Posterior vena cava (tissue), 2 donors: ENCODE results near the gene CCDC24. TPM values are rescaled to one million over a fixed set of nuclear protein-coding genes. Genes with fewer than 3 reads are reported as not detected.

Experiments
- DNase-seq: peaks from one replicate; pipeline ENCODE4 v3.0.0-alpha.2; 2020; ENCODE audit warnings: low spot score
- intact Hi-C, 2 donors: fragments of 100-400 bp; cut with DNase I; formaldehyde crosslinking; loops; one replicate each; pipeline versions ENCODE4 v1.14.1 to v1.14.2; 2022 to 2023
- total RNA-seq, 2 donors: library from RNA; stranded (reverse); fragmentation: NEBNext Ultra II Directional; extraction: Animal tissue kit (Norgen Biotek cat#: 25700); gene quantifications; one replicate each; pipeline ENCODE4 v1.2.1, GENCODE V29; 2021
- donor health status: DM: yes; HTN: yes; CAD: no.
- donor health status: DM: yes; HTN: yes; CAD: no.

Gene CCDC24
- total RNA-seq, 2 donors from 2014 or later, result 2.5 to 4.1 TPM

- no peak for DNase-seq
- intact Hi-C loops, result no loop called here
These were observed 13.2 kb upstream of the CCDC24 start for GRCh38 chr1:43978264-43978550.

- intact Hi-C loops, result no loop called here
- peak; percentile 80 for DNase-seq
These were observed 12.7 kb upstream of the CCDC24 start, which contains the start of gene B4GALT2 for GRCh38 chr1:43978551-43979260. Gene B4GALT2, plus strand, starts transcription at chr1:43979210. Its CDS starts 1,951 bp downstream, at chr1:43981161.

- intact Hi-C loops, result no loop called here
- DNase-seq, result no peak
These were observed 12.2 kb upstream of the CCDC24 start for GRCh38 chr1:43979261-43979527.

- intact Hi-C loops, result no loop called here
- no peak for DNase-seq
These were observed 11.7 kb upstream of the CCDC24 start for GRCh38 chr1:43979528-43980254.

- intact Hi-C loops, result no loop called here
- no peak for DNase-seq
These were observed 10.9 kb upstream of the CCDC24 start for GRCh38 chr1:43980255-43981134.

- intact Hi-C loops, result no loop called here
- DNase-seq, result no peak
These were observed 10.3 kb upstream of the CCDC24 start for GRCh38 chr1:43981135-43981491.

GRCh38 chr1:43981636-43982035, 9.8 kb upstream of the CCDC24 start:
- no peak for DNase-seq
- intact Hi-C loops, result no loop called here

GRCh38 chr1:43982241-43982640, 9.2 kb upstream of the CCDC24 start:
- intact Hi-C loops, result no loop called here
- no peak for DNase-seq

GRCh38 chr1:43982808-43983207, 8.6 kb upstream of the CCDC24 start:
- no peak for DNase-seq
- intact Hi-C loops, result no loop called here

GRCh38 chr1:43983253-43983899, 8.0 kb upstream of the CCDC24 start:
- DNase-seq, result no peak
- intact Hi-C loops, result no loop called here

GRCh38 chr1:43984855-43985254, 6.5 kb upstream of the CCDC24 start:
- DNase-seq, result peak; percentile 73
- intact Hi-C loops, result no loop called here

GRCh38 chr1:43985984-43986595, 5.3 kb upstream of the CCDC24 start:
- DNase-seq, result no peak
- intact Hi-C loops, result no loop called here

GRCh38 chr1:43986712-43987111, 4.7 kb upstream of the CCDC24 start:
- intact Hi-C loops, result no loop called here
- no peak for DNase-seq

- no peak for DNase-seq
- intact Hi-C loops, result no loop called here
These were observed 4.1 kb upstream of the CCDC24 start for GRCh38 chr1:43987159-43987902.

- DNase-seq, result no peak
- intact Hi-C loops, result loop anchor here in 1 of 2 donors (5.0 kb wide), 1 partner anchor 438 kb away; no protein-coding TSS in a partner anchor
These were observed 864 bp upstream of the CCDC24 start for GRCh38 chr1:43990271-43991199.

GRCh38 chr1:43991200-43991475, 261 bp upstream of the CCDC24 start:
- DNase-seq, result no peak
- intact Hi-C loops, result loop anchor here in 1 of 2 donors (5.0 kb wide), 1 partner anchor 439 kb away; no protein-coding TSS in a partner anchor

GRCh38 chr1:43992232-43992995, 1.0 kb downstream of the CCDC24 start:
- intact Hi-C loops, result loop anchor here in 1 of 2 donors (5.0 kb wide), 1 partner anchor 440 kb away; no protein-coding TSS in a partner anchor
- DNase-seq, result no peak
